CD4-positive, alpha-beta memory T cell (primary cell): ENCODE measurements around the gene PPP1R1B. TPM values are rescaled to one million over a fixed set of nuclear protein-coding genes. Genes with fewer than 3 reads are reported as not detected.
A peak's percentile ranks its signal among the peaks of the same experiment; 100 is the strongest.

Experiments used
- CTCF ChIA-PET: fragments of 350-600 bp; sonication (Branson Sonifier 250); formaldehyde crosslinking; loops from one replicate; lab custom pipeline; 2021; ENCODE audit warnings: inconsistent platforms; ENCODE audit not compliant: partially characterized antibody; lab: Charles Lee
- POLR2A ChIA-PET: fragments of 350-600 bp; sonication (Branson Sonifier 250); formaldehyde crosslinking; loops from one replicate; lab custom pipeline; 2021; ENCODE audit not compliant: partially characterized antibody; lab: Charles Lee
- DNase-seq, 5 donors: peaks; one replicate each; pipeline versions ENCODE4 v3.0.0 to v3.0.0-alpha.2; 2020 to 2022; ENCODE audit warnings: mixed read lengths in 1 of 5
- H3K27ac ChIP-seq: one replicate; pipeline ENCODE4 v1.7.0; 2013; ENCODE audit warnings: low read depth, low read length
- H3K27me3 ChIP-seq: 2 replicates; pipeline ENCODE4 v1.7.0; 2013; ENCODE audit warnings: mild to moderate bottlenecking, low read length, moderate library complexity; ENCODE audit not compliant: insufficient read depth
- H3K36me3 ChIP-seq: 2 replicates; pipeline ENCODE4 v1.7.0; 2013; ENCODE audit warnings: mild to moderate bottlenecking, low read length, moderate library complexity; ENCODE audit not compliant: insufficient read depth
- H3K4me1 ChIP-seq: 2 replicates; pipeline ENCODE4 v1.7.0; 2013; ENCODE audit warnings: mild to moderate bottlenecking, low read length, moderate library complexity; ENCODE audit not compliant: insufficient read depth
- H3K4me3 ChIP-seq, 2 donors: one replicate each; pipeline ENCODE4 v1.7.0; 2013; ENCODE audit warnings: low read length in 2 of 2, mild to moderate bottlenecking in 1 of 2
- H3K9me3 ChIP-seq, 2 donors: one replicate each; pipeline ENCODE4 v1.7.0; 2013; ENCODE audit warnings: low read length in 2 of 2, control low read depth in 1 of 2; ENCODE audit not compliant: control insufficient read depth in 1 of 2
- H3K27ac Mint-ChIP-seq, 7 donors: one replicate each; pipeline ENCODE4 v1.8.0; 2020 to 2021; ENCODE audit warnings: mixed read lengths in 7 of 7, mild to moderate bottlenecking in 6 of 7, inconsistent platforms in 3 of 7, moderate library complexity in 3 of 7
- H3K27me3 Mint-ChIP-seq, 2 donors: one replicate each; pipeline ENCODE4 v1.8.0; 2020 to 2021; ENCODE audit warnings: mixed read lengths in 2 of 2
- H3K36me3 Mint-ChIP-seq, 2 donors: one replicate each; pipeline ENCODE4 v1.8.0; 2020 to 2021; ENCODE audit warnings: mixed read lengths in 2 of 2, inconsistent platforms in 1 of 2, mild to moderate bottlenecking in 1 of 2
- H3K4me1 Mint-ChIP-seq, 4 donors: one replicate each; pipeline ENCODE4 v1.8.0; 2020 to 2021; ENCODE audit warnings: mixed read lengths in 4 of 4, mild to moderate bottlenecking in 1 of 4
- H3K4me3 Mint-ChIP-seq, 8 donors: one replicate each; pipeline ENCODE4 v1.8.0; 2020 to 2021; ENCODE audit warnings: mixed read lengths in 8 of 8, mild to moderate bottlenecking in 7 of 8, moderate library complexity in 6 of 8, inconsistent platforms in 3 of 8
- H3K9me3 Mint-ChIP-seq, 8 donors: one replicate each; pipeline ENCODE4 v1.8.0; 2020 to 2021; ENCODE audit warnings: mixed read lengths in 8 of 8, mild to moderate bottlenecking in 5 of 8, inconsistent platforms in 3 of 8, moderate library complexity in 1 of 8
- intact Hi-C: fragments of 100-400 bp; cut with micrococcal nuclease; formaldehyde crosslinking; loops from one replicate; pipeline ENCODE4 v1.15.1; 2023
- polyA plus RNA-seq, 2 donors: library from polyadenylated mRNA; unstranded; fragments of 300-500 nt; fragmentation: Illumina TruSeq; gene quantifications; one replicate each; pipeline ENCODE4 v1.2.3, GENCODE V29; 2021
- total RNA-seq, 2 experiments: library from RNA; stranded (reverse); gene quantifications; one replicate each; pipeline ENCODE4 v1.2.3, GENCODE V29; 2021

PPP1R1B gene
- total and polyA plus RNA-seq, 4 experiments from 2014 or later: not detected

- no peaks in the 10 kb centered on the region for H3K36me3 ChIP-seq
- H3K27me3 ChIP-seq: peaks cover 62% of the 10 kb centered on the region
- Mint-ChIP-seq H3K9me3 (peaks cover 0 to 2% (median 0%) of the 10 kb centered on the region in 8 donors), H3K36me3 (no peaks in the 10 kb centered on the region), H3K4me3 (peak overlapping the region in 7 of 8 donors; percentile 25 to 70 (median 62)), H3K27ac (peak overlapping the region in 2 of 7 donors; percentile 36 to 73), H3K27me3 (peaks cover 48 to 53% of the 10 kb centered on the region in 2 donors), H3K4me1 (peaks cover 6 to 45% (median 18%) of the 10 kb centered on the region in 4 donors)
- intact Hi-C loops: no loop called here
- CTCF ChIA-PET: interaction anchor here (1.6 kb wide), 1 partner anchor 15 kb away, joined by 6 read pairs; no protein-coding TSS in a partner anchor
- POLR2A ChIA-PET: interaction anchor here (1.0 kb wide), 1 partner anchor 15 kb away, joined by 3 read pairs; no protein-coding TSS in a partner anchor
- H3K4me3 ChIP-seq: no peak overlapping the region
- no peaks in the 10 kb centered on the region for H3K9me3 ChIP-seq
- no peak overlapping the region for H3K27ac ChIP-seq
- no peak for DNase-seq
- peaks cover 36% of the 10 kb centered on the region for H3K4me1 ChIP-seq
Measured at GRCh38 chr17:39605492-39606433, 21.0 kb upstream of the PPP1R1B start.

GRCh38 chr17:39606434-39607056, 20.2 kb upstream of the PPP1R1B start:
- no peak overlapping the region for H3K27ac Mint-ChIP-seq
- no peaks in the 10 kb centered on the region for H3K36me3 Mint-ChIP-seq
- no peak overlapping the region for H3K27ac ChIP-seq
- H3K4me3 Mint-ChIP-seq: peak overlapping the region in 2 of 8 donors; percentile 12 to 65
- H3K4me1 ChIP-seq: peaks cover 36% of the 10 kb centered on the region
- H3K36me3 ChIP-seq: no peaks in the 10 kb centered on the region
- peaks cover 54% of the 10 kb centered on the region for H3K27me3 ChIP-seq
- H3K9me3 Mint-ChIP-seq: peaks cover 0 to 2% (median 0%) of the 10 kb centered on the region in 8 donors
- H3K4me1 Mint-ChIP-seq: peaks cover 6 to 39% (median 18%) of the 10 kb centered on the region in 4 donors
- ChIA-PET POLR2A (interaction anchor here (1.0 kb wide), 1 partner anchor 15 kb away, joined by 3 read pairs; no protein-coding TSS in a partner anchor), CTCF (interaction anchor here (1.6 kb wide), 1 partner anchor 15 kb away, joined by 6 read pairs; no protein-coding TSS in a partner anchor)
- DNase-seq: no peak
- peaks cover 44 to 48% of the 10 kb centered on the region in 2 donors for H3K27me3 Mint-ChIP-seq
- intact Hi-C loops: no loop called here
- no peak overlapping the region for H3K4me3 ChIP-seq
- H3K9me3 ChIP-seq: no peaks in the 10 kb centered on the region

- Histone ChIP-seq H3K27ac (no peak overlapping the region), H3K9me3 (no peaks in the 10 kb centered on the region), H3K4me1 (peaks cover 36% of the 10 kb centered on the region), H3K27me3 (peaks cover 47% of the 10 kb centered on the region), H3K4me3 (no peak overlapping the region), H3K36me3 (no peaks in the 10 kb centered on the region)
- CTCF ChIA-PET: interaction anchor here (1.6 kb wide), 1 partner anchor 14 kb away, joined by 6 read pairs; no protein-coding TSS in a partner anchor
- Mint-ChIP-seq H3K4me1 (peaks cover 6 to 34% (median 18%) of the 10 kb centered on the region in 4 donors), H3K36me3 (no peaks in the 10 kb centered on the region), H3K4me3 (no peak overlapping the region), H3K9me3 (peaks cover 0 to 2% (median 0%) of the 10 kb centered on the region in 8 donors), H3K27ac (no peak overlapping the region), H3K27me3 (peaks cover 39 to 42% of the 10 kb centered on the region in 2 donors)
- no peak for DNase-seq
- POLR2A ChIA-PET: no interaction called here
- intact Hi-C loops: no loop called here
Measured at GRCh38 chr17:39607057-39607850, 19.5 kb upstream of the PPP1R1B start.

GRCh38 chr17:39607851-39608130, 19.0 kb upstream of the PPP1R1B start, which contains the start of gene NEUROD2:
TSS of gene NEUROD2 (minus strand) at chr17:39607920. CDS start at chr17:39606599, 1,321 bp downstream.
- H3K4me3 ChIP-seq: no peak within 1 kb of the TSS
- H3K36me3 ChIP-seq: no peaks in the 10 kb centered on the region
- CTCF ChIA-PET: no interaction called here
- DNase-seq: no peak
- peaks cover 34 to 37% of the 10 kb centered on the region in 2 donors for H3K27me3 Mint-ChIP-seq
- intact Hi-C loops: no loop called here
- H3K4me3 Mint-ChIP-seq: peak within 1 kb of the TSS in 2 of 8 donors; percentile 12 to 38
- H3K36me3 Mint-ChIP-seq: no peaks in the 10 kb centered on the region
- H3K27ac ChIP-seq: no peak within 1 kb of the TSS
- H3K9me3 ChIP-seq: no peaks in the 10 kb centered on the region
- peaks cover 42% of the 10 kb centered on the region for H3K27me3 ChIP-seq
- POLR2A ChIA-PET: no interaction called here
- peak within 1 kb of the TSS in 1 of 7 donors; percentile 16 for H3K27ac Mint-ChIP-seq
- peaks cover 0 to 2% (median 0%) of the 10 kb centered on the region in 8 donors for H3K9me3 Mint-ChIP-seq
- peaks cover 36% of the 10 kb centered on the region for H3K4me1 ChIP-seq
- H3K4me1 Mint-ChIP-seq: peaks cover 6 to 29% (median 18%) of the 10 kb centered on the region in 4 donors

- H3K27ac Mint-ChIP-seq: peak overlapping the region in 1 of 7 donors; percentile 16
- peaks cover 40% of the 10 kb centered on the region for H3K27me3 ChIP-seq
Measured at GRCh38 chr17:39608142-39608981, 18.4 kb upstream of the PPP1R1B start.

GRCh38 chr17:39609416-39610025, 17.2 kb upstream of the PPP1R1B start:
- Mint-ChIP-seq H3K4me1 (peaks cover 2 to 16% (median 11%) of the 10 kb centered on the region in 4 donors), H3K4me3 (no peak overlapping the region), H3K27ac (no peak overlapping the region), H3K27me3 (peaks cover 24 to 31% of the 10 kb centered on the region in 2 donors), H3K9me3 (peaks cover 0 to 2% (median 0%) of the 10 kb centered on the region in 8 donors), H3K36me3 (no peaks in the 10 kb centered on the region)
- Histone ChIP-seq H3K4me3 (no peak overlapping the region), H3K9me3 (no peaks in the 10 kb centered on the region), H3K4me1 (peaks cover 26% of the 10 kb centered on the region), H3K27me3 (peaks cover 30% of the 10 kb centered on the region), H3K36me3 (no peaks in the 10 kb centered on the region), H3K27ac (no peak overlapping the region)
- DNase-seq: no peak
- POLR2A ChIA-PET: no interaction called here
- intact Hi-C loops: no loop called here
- CTCF ChIA-PET: interaction anchor here (0.5 kb wide), 1 partner anchor 234 kb away, joined by 4 read pairs; no protein-coding TSS in a partner anchor

More at GRCh38 chr17:39608142-39608981, 18.4 kb upstream of the PPP1R1B start:
- Histone ChIP-seq H3K4me1 (peaks cover 36% of the 10 kb centered on the region), H3K36me3 (no peaks in the 10 kb centered on the region), H3K27ac (no peak overlapping the region), H3K9me3 (no peaks in the 10 kb centered on the region), H3K4me3 (no peak overlapping the region)
- Mint-ChIP-seq H3K27me3 (peaks cover 29 to 34% of the 10 kb centered on the region in 2 donors), H3K36me3 (no peaks in the 10 kb centered on the region), H3K9me3 (peaks cover 0 to 2% (median 0%) of the 10 kb centered on the region in 8 donors), H3K4me1 (peaks cover 6 to 23% (median 15%) of the 10 kb centered on the region in 4 donors), H3K4me3 (peak overlapping the region in 1 of 8 donors; percentile 38)
- ChIA-PET CTCF (no interaction called here), POLR2A (no interaction called here)
- intact Hi-C loops: no loop called here
- no peak for DNase-seq
